GM21529 (cell line): Measurements from ENCODE around the gene NEDD4L.
"Not testable (repeated sequence)": the region's sequence is repeated elsewhere in the genome, so short reads cannot be mapped to it uniquely, and the experiment has no call there.

Experiments used
- ATAC-seq: cut with Tn5 transposase; IDR thresholded peaks from one replicate; pipeline ENCODE4 v1.9.1; 2021; ENCODE audit not compliant: unreplicated experiment

Gene NEDD4L

GRCh38 chr18:58257461-58257860 lies 213.4 kb downstream of the NEDD4L start:
- peak; percentile 52 for ATAC-seq

GRCh38 chr18:58258692-58259342 lies 214.8 kb downstream of the NEDD4L start:
- ATAC-seq, result no peak

DNA sequence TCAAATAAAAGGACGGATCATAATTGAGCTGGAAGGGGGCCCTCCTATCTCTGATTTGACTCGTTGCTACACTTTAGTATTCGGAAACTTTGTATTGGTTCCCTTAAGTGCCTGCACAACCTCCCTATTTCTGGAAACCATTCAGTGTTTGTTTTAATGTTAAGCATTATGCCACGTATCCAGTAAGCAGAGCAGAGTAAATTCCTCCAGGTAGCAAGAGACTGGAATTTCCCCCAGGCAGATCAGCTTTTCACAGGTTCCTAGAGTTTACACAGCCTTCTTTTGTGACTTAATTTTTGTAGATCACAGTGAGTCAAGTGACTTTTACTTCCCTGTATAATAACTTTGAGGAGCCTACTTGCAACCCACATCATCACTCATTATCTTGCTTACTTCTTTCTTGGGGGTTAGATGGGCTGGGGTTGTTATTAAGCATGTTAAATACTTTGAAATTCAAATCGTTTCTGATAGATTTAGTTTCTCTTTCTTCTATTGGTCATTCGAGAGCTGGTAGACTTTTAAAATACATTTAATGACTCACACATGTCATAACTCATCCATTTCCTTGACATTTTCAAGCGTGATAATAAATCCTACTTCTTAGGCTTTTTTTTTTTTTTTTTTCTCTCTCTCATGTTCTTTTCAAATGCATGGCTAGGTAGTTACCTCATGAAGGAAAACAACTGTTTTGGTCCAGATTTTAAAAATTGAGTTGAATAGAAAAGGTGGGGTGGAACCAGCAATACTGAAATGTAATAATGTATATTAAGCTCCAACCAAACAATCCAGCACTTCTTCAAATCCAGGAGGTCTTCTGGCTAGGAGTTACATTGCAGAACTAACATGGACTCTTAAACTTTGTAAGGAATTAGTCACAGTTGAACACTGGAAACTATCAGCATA lies 219.3 kb downstream of the NEDD4L start:
- ATAC-seq, result no peak

DNA sequence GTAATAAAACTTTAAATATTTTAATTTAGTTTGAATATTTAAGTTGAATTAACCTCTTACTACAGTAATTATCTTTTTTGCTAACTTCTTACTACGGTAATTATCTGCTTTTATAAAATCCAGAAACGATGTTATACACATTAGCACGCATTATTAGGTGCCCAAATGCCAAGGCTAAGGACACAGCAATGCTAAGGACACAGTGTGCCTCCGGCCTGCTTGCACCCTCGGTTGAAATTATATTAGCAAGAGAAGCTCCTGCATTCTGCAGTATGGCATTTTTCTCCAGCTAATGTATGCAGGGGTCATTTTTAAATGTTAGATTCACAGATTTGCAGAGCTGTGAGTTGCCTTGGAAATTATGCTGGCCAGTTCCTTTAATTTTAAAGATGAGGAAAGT lies 220.0 kb downstream of the NEDD4L start:
- ATAC-seq, result no peak

DNA sequence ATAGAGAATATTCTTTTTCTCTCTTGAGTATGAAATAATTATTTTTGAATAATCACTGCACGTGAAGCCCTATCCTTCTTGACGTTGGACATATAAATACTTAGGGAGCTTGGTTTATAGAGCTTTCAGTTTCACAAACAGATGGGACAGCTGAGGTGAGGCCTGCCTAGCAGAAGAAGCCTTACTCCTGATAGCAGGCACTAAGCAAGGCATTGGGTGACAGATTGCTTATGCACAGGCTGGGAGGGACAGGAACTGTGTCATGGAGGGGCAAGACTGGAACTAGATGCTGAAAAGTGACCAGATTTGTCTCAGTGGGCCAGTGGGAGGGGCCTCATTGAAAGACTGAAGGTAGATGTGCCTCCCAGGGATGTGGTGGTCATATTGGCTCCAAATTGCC lies 220.8 kb downstream of the NEDD4L start:
- ATAC-seq, result no peak

DNA sequence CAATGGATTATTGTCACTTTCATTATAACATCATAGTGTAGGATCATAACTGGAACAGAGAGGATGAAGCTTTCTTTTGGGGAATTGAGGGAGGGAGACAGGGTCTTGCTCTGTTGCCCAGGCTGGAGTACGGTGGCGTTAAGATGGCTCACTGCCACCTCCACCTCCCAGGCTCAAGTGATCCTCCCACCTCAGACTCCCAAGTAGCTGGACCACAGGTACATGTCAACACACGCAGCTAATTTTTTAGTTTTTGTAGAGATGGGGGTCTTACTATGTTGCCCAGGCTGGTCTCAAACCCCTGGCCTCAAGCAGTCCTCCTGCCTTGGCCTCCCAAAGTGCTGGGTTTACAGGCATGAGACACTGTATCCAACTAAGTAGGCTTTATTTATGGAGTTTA lies 221.5 kb downstream of the NEDD4L start:
- ATAC-seq, result not testable (repeated sequence)

- no peak for ATAC-seq
Observed at GRCh38 chr18:58266291-58266690, 222.3 kb downstream of the NEDD4L start.

DNA sequence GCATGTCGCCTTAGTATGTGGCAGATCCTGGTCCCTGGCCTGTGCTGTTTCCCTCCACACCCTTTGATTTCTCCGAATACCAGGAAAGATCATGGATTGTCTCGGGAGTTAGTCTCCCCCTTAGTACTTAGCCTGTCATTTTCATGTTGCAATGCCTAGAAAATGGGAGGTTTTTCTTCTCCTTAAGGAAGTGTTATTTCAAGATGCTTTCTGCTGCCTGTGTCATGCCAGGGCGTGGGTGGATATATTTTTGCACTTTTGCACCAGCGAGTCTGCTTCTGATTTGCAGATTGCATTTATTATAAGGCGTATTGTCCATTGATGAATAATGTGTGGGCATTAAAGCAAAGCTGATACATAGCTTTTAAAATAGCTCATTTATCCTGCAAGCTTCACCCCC lies 223.5 kb downstream of the NEDD4L start:
- ATAC-seq, result no peak

DNA sequence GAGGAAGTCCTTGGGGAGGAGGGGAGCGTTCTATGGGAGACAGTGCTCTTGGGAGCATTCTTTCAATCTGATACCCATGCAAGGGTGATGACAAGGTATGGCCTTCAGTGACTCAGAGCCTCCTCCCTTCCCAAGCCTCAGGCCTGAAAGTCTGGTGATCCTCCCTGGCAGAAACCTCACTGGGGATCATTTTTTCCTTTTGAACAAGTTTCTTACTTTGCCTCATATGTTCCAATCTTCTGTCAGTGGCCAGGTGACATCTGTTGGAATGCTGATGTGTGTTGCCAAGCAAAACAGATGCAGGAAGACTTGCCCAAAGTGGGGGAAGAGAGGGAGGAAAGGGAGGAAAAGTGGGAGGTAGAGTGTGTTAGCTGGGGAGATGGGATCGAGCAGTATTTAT lies 224.8 kb downstream of the NEDD4L start:
- no peak for ATAC-seq

GRCh38 chr18:58269931-58270330 lies 225.9 kb downstream of the NEDD4L start:
- no peak for ATAC-seq

DNA sequence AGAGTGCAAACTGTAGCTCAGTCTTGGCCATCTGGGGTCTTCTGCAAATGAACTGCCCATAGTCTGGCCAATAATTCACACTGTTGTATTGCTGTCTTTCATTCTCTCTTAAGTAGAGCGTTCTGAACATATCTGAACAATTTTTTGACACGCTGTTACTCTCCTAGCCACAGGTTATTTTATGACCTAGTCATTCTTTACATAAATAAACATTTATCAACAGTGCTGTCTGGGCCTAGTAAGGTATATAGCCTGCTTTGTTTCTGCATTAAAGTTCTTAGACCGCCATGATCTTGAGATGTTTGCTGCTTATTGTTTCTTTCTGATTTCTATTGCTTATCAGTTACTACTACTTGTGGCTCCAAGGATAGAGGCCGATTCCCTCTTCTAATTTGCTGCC lies 226.4 kb downstream of the NEDD4L start:
- no peak for ATAC-seq

DNA sequence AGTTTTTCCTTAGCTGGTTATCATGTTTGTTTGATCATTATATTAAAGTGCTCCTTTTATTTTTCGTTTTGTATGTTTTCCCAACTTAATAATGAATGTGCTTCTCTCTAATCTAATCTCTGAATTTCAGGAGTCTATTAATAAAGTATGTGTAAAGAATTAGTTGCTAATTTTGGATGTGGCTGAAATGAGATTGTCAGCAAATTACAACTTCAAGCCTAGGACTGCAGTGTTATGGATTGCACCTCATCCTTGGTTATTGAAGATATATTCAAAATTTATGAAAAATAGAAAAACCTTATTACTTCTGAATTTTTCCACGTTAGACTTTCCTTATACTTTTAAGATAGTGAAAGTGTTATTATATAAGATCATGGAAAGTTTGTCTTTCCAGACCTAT lies 227.7 kb downstream of the NEDD4L start:
- ATAC-seq, result no peak

DNA sequence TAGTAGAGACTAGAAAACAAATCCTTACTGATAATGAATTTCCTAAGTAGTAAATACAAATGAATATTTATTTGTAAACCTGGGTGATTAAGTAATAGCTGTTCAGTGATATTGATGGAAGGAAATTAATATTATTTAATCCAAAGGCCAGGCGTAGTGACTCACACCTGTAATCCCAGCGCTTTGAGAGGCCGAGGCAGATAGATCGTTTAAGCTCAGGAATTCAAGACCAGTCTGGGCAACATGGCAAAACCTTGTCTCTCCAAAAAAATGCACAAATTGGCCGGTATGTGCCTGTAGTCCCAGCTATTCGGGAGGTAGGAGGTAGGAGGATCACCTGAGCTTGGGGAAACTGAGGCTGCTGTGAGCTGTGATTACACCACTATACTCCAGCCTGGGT lies 228.2 kb downstream of the NEDD4L start:
- no peak for ATAC-seq

- no peak for ATAC-seq
Observed at GRCh38 chr18:58272779-58273435, 228.9 kb downstream of the NEDD4L start.

GRCh38 chr18:58275176-58275575 lies 231.2 kb downstream of the NEDD4L start:
- ATAC-seq, result no peak

DNA sequence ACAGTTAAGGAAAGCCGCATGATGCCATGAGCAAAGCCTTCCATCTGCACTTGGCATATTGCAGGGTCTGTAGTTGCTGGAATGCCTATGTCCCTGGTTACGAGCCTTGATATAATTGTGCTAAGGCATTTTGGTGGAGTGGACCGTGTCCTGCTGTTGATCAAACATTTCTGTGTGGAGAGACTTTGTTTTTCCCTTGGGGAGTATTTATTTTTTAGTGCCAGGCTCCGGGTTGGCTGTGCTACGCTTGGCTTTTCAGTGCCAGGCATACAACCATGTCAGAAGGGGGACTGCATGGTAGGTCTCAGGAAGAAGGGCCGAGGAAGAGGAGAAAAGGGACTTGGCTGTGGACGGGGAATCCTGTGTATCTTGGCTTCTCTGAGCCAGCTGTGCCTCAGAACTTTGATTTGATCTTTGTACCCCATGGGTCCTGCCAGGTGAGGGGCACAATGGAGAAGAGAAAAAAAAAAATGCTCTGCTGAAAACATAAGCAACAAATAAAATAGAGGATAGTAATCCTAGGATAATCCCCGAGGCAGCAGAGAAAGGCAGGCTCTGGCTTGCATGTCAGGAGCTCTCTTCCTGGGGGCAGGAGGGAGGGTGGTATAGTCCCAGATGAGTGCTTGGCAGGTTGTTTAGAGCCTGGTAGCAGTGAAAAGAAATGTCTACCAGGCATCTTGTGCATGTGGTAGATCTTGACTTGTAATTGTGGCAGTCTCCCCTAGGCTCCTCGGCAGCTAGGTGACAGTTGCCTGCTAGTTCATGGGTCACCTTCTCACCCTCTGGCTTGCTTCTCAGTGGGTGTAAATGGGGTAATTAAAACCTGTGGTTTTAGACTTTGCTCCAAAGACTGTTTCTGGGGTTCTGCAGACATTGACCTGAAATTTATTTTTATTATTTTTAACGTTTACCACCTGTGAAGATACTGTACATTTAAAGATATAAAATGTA lies 233.0 kb downstream of the NEDD4L start:
- no peak for ATAC-seq

- no peak for ATAC-seq
Observed at GRCh38 chr18:58279504-58280175, 235.6 kb downstream of the NEDD4L start.

- ATAC-seq, result no peak
Observed at GRCh38 chr18:58280191-58280590, 236.2 kb downstream of the NEDD4L start.

- not testable (repeated sequence) for ATAC-seq
Observed at GRCh38 chr18:58282872-58283271, 238.8 kb downstream of the NEDD4L start.
